Testis (tissue), 2 donors: ENCODE results near the gene HIGD2A.

Experiments used
- CTCF ChIP-seq, 3 experiments: fragments of 450-650 bp in 2 of 3; fragments of 200-600 bp in 1 of 3; sonication (generic) in 1 of 3; IDR thresholded peaks; one replicate each; pipeline ENCODE4 v1.5.1; 2016 to 2019; ENCODE audit warnings: antibody characterized with exemption in 3 of 3, mild to moderate bottlenecking in 2 of 3, moderate library complexity in 1 of 3
- POLR2A ChIP-seq: fragments of 450-650 bp; IDR thresholded peaks from one replicate; pipeline ENCODE4 v1.6.1; 2017; ENCODE audit warnings: antibody characterized with exemption, mild to moderate bottlenecking, moderate library complexity

GRCh38 chr5:176415240-176415951 lies 26.8 kb downstream of the HIGD2A start:
- TF ChIP-seq CTCF (IDR thresholded peaks at IDR 0.05) (no peak), POLR2A (no peak)
